Activated B cell treated with CpG ODN at 0.5 μM for 24 hours (primary cell): ENCODE results near the gene PPP1R9B. TPM values are rescaled to one million over a fixed set of nuclear protein-coding genes. Genes with fewer than 3 reads are reported as not detected.

Experiments used
- ATAC-seq: fragments of 200-7000 bp; cut with Tn5 transposase; one replicate; pipeline ENCODE4 v1.10.0; 2021; ENCODE audit warnings: low read depth, mild to moderate bottlenecking, moderate library complexity
- CTCF ChIA-PET: fragments of 350-600 bp; sonication (Branson Sonifier 250); formaldehyde crosslinking; loops from one replicate; lab custom pipeline; 2021; ENCODE audit warnings: antibody characterized with exemption; lab: Charles Lee
- POLR2A ChIA-PET: fragments of 350-600 bp; sonication (Branson Sonifier 250); formaldehyde crosslinking; loops from one replicate; lab custom pipeline; 2021; ENCODE audit warnings: antibody characterized with exemption; lab: Charles Lee
- DNase-seq: peaks from one replicate; pipeline ENCODE4 v3.0.0; 2022
- H3K27ac Mint-ChIP-seq: one replicate; pipeline ENCODE4 v1.8.0; 2020; ENCODE audit warnings: mixed read lengths
- H3K27me3 Mint-ChIP-seq: one replicate; pipeline ENCODE4 v1.8.0; 2021; ENCODE audit warnings: mixed read lengths
- H3K36me3 Mint-ChIP-seq: one replicate; pipeline ENCODE4 v1.8.0; 2021; ENCODE audit warnings: low read depth, mixed read lengths
- H3K4me1 Mint-ChIP-seq: one replicate; pipeline ENCODE4 v1.8.0; 2021; ENCODE audit warnings: mixed read lengths
- H3K4me3 Mint-ChIP-seq: one replicate; pipeline ENCODE4 v1.8.0; 2020; ENCODE audit warnings: mild to moderate bottlenecking, mixed read lengths
- H3K9me3 Mint-ChIP-seq: one replicate; pipeline ENCODE4 v1.8.0; 2020; ENCODE audit warnings: mixed read lengths
- CTCF ChIP-seq: fragments of 200-600 bp; IDR thresholded peaks from one replicate; pipeline ENCODE4 v1.8.0; 2022; ENCODE audit warnings: antibody characterized with exemption, mild to moderate bottlenecking
- intact Hi-C: fragments of 100-400 bp; cut with micrococcal nuclease; formaldehyde crosslinking; loops from one replicate; pipeline ENCODE4 v1.15.1; 2024
- total RNA-seq: library from RNA; stranded (reverse); gene quantifications from 2 replicates; pipeline ENCODE4 v1.2.3, GENCODE V29; 2022

The PPP1R9B gene
- total RNA-seq, 1 donor from 2014 or later = 313 TPM

- ChIA-PET CTCF (no interaction called here), POLR2A (no interaction called here)
- H3K36me3 Mint-ChIP-seq = peaks cover under 1% of the 10 kb centered on the region
- H3K27ac Mint-ChIP-seq = no peak overlapping the region
- DNase-seq = no peak
- H3K27me3 Mint-ChIP-seq = no peaks in the 10 kb centered on the region
- no peak for TF ChIP-seq CTCF
- intact Hi-C loops = loop anchor here (5.0 kb wide), 1 partner anchor 207 kb away; no protein-coding TSS in a partner anchor
- no peak for ATAC-seq
- no peak overlapping the region for H3K4me3 Mint-ChIP-seq
- H3K4me1 Mint-ChIP-seq = peaks cover 2% of the 10 kb centered on the region
- H3K9me3 Mint-ChIP-seq = no peaks in the 10 kb centered on the region
These were observed 61.3 kb downstream of the PPP1R9B start for GRCh38 chr17:50088952-50089825.

DNA sequence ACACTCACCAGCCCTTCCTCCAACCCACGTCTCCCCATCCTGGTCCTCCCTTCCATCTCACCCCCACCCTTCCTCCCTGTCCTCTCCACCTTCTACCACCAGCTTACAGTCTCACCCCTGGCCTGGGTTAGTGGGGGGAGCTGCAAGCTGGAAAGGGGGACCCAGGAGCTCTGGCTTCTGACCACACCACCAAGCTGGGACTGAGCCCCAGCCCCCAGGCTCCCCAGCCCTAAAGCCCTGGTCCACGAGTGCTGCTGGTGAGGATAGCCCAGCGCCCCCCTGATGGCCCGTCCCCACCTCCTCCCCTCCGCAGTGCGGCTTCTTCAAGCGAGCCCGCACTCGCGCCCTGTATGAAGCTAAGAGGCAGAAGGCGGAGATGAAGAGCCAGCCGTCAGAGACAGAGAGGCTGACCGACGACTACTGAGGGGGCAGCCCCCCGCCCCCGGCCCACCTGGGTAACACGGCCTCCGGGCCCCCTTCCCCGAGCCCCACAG, 62.5 kb downstream of the PPP1R9B start:
- Mint-ChIP-seq H3K4me3 (no peak overlapping the region), H3K4me1 (no peaks in the 10 kb centered on the region), H3K27ac (no peak overlapping the region), H3K27me3 (no peaks in the 10 kb centered on the region), H3K36me3 (no peaks in the 10 kb centered on the region), H3K9me3 (no peaks in the 10 kb centered on the region)
- POLR2A ChIA-PET = no interaction called here
- CTCF ChIA-PET = interaction anchor here (0.6 to 2.3 kb wide), 17 partner anchors 9 to 279 kb away, joined by 3 to 72 read pairs (median 4); partner anchors contain the start of gene ITGA3
- ATAC-seq = no peak
- DNase-seq = no peak
- intact Hi-C loops = loop anchor here (1.0 to 5.0 kb wide), 4 partner anchors 31 to 227 kb away; partner anchors contain the start of gene ITGA3
- TF ChIP-seq CTCF = no peak

DNA sequence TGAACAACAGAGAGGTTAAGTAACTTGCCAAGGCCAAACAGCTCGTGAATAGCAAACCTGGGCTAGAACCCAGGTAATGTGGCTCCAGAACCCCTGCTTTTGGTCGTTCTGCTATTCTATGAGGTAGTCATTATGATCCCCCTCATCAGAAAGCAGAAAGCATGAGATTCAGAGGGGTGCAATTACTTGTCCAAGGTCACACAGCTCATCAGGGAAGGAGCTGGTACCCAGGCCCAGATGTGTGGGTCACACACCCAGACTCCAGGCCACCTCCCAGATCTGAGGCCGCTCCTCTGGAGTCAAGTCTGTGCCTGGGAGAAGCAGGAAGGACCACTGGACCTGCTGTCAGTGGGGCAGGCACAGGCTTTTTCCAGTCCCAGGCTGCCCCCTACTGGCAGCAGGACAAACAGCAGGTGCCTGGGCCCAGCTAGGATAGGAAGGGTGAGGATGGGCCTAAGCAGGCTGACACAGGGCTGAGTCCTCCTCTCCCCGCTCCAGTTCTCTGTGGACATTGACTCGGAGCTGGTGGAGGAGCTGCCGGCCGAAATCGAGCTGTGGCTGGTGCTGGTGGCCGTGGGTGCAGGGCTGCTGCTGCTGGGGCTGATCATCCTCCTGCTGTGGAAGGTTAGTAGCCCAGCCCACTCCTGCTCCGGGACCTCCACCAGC, 63.1 kb downstream of the PPP1R9B start:
- Mint-ChIP-seq H3K4me3 (no peak overlapping the region), H3K27ac (no peak overlapping the region), H3K27me3 (no peaks in the 10 kb centered on the region), H3K36me3 (no peaks in the 10 kb centered on the region), H3K4me1 (no peaks in the 10 kb centered on the region), H3K9me3 (no peaks in the 10 kb centered on the region)
- POLR2A ChIA-PET = no interaction called here
- ATAC-seq (peak; percentile 97), DNase-seq (peak; percentile 66)
- CTCF ChIA-PET = interaction anchor here (0.6 to 2.3 kb wide), 19 partner anchors 10 to 279 kb away, joined by 3 to 72 read pairs (median 4); partner anchors contain the start of gene ITGA3
- TF ChIP-seq CTCF = peak; percentile 87
- intact Hi-C loops = loop anchor here (1.0 to 5.0 kb wide), 4 partner anchors 31 to 226 kb away; partner anchors contain the start of gene ITGA3

Other genes with a start within 250 kb of the PPP1R9B start
- 0.42 TPM in 2 replicates for gene DLX4, start 181.5 kb downstream of the PPP1R9B start, total RNA-seq
- not detected in 2 replicates for gene DLX3, start 155.5 kb downstream of the PPP1R9B start, total RNA-seq
- gene ITGA3, start 94.6 kb downstream of the PPP1R9B start, total RNA-seq = 7.7 and 9.8 TPM in 2 replicates
- gene PDK2, start 55.3 kb downstream of the PPP1R9B start, total RNA-seq = 15.9 and 16.2 TPM in 2 replicates
- 4.7 and 4.9 TPM in 2 replicates for gene SAMD14, start 20.5 kb downstream of the PPP1R9B start, total RNA-seq
- gene SGCA, start 15.3 kb upstream of the PPP1R9B start, total RNA-seq = 1.7 and 2.2 TPM in 2 replicates
- gene COL1A1, start 51.0 kb upstream of the PPP1R9B start, total RNA-seq = 8.8 and 9.2 TPM in 2 replicates
- gene TMEM92, start 123.8 kb upstream of the PPP1R9B start, total RNA-seq = not detected in 2 replicates
- gene XYLT2, start 195.4 kb upstream of the PPP1R9B start, total RNA-seq = 20.3 and 21.4 TPM in 2 replicates
- gene MRPL27, start 222.5 kb upstream of the PPP1R9B start, total RNA-seq = 45.0 and 49.2 TPM in 2 replicates
- gene EME1, start 222.6 kb upstream of the PPP1R9B start, total RNA-seq = 3.1 and 3.6 TPM in 2 replicates
- 41.8 and 42.0 TPM in 2 replicates for gene LRRC59, start 246.8 kb upstream of the PPP1R9B start, total RNA-seq